GM12878 (cell line): ENCODE results near the gene KREMEN2. TPM values are rescaled to one million over a fixed set of nuclear protein-coding genes. Genes with fewer than 3 reads are reported as not detected.

Experiments
- ATAC-seq: fragments of 200-7000 bp; cut with Tn5 transposase; 3 replicates; pipeline ENCODE4 v1.9.1; 2020; ENCODE audit warnings: mild to moderate bottlenecking, moderate library complexity
- BruUV-seq: library from RNA; stranded (reverse); fragments of 400-500 nt; replicated peaks from 2 replicates; lab custom pipeline; 2021; lab: Mats Ljungman, UMichigan
- CTCF ChIA-PET: fragments of 300-600 bp; sonication (Branson Sonifier 250); formaldehyde crosslinking; extraction: SDS; loops from one replicate; lab custom pipeline; 2021; ENCODE audit warnings: inconsistent platforms; lab: Yijun Ruan, JAX
- POLR2A ChIA-PET: fragments of 350-600 bp; formaldehyde crosslinking; extraction: SDS; loops from one replicate; lab custom pipeline; 2021; ENCODE audit warnings: inconsistent platforms; lab: Charles Lee
- RAD21 ChIA-PET: fragments of 300-600 bp; sonication (Branson Sonifier 250); formaldehyde crosslinking; loops from one replicate; lab custom pipeline; 2023; ENCODE audit warnings: antibody characterized with exemption; ENCODE audit not compliant: unreplicated experiment; lab: Charles Lee
- SMC1A ChIA-PET: fragments of 300-600 bp; sonication (Branson Sonifier 250); formaldehyde crosslinking; loops from one replicate; lab custom pipeline; 2023; ENCODE audit not compliant: unreplicated experiment, uncharacterized antibody; lab: Charles Lee
- DNase-seq: peaks from one replicate; pipeline ENCODE4 v3.0.0-alpha.2; 2011; ENCODE audit warnings: low read depth, low spot score
- FAIRE-seq: peaks from 3 replicates; lab custom pipeline; 2011; peaks lifted over from hg19 to GRCh38; lab: Jason Lieb, UNC
- H2AFZ ChIP-seq: 2 replicates; pipeline ENCODE4 v1.6.0; 2011; ENCODE audit warnings: low read depth, low read length, control low read depth; ENCODE audit not compliant: control insufficient read depth
- H3K27ac ChIP-seq: 2 replicates; pipeline ENCODE4 v1.5.1; 2011; ENCODE audit warnings: control low read depth; ENCODE audit not compliant: control insufficient read depth, insufficient read depth
- H3K27me3 ChIP-seq, 2 experiments: replicated peaks in 1 of 2; 2 replicates each; pipeline versions ENCODE4 v1.6.0 to v1.6.1; 2011; ENCODE audit warnings: low read length in 1 of 2; ENCODE audit not compliant: control insufficient read depth in 2 of 2, insufficient read depth in 2 of 2
- H3K36me3 ChIP-seq, 2 experiments: 2 replicates each; pipeline ENCODE4 v1.5.1; 2011; ENCODE audit warnings: low read length in 1 of 2; ENCODE audit not compliant: control insufficient read depth in 2 of 2, insufficient read depth in 2 of 2
- H3K4me1 ChIP-seq: 2 replicates; pipeline ENCODE4 v1.6.1; 2011; ENCODE audit warnings: mild to moderate bottlenecking, low read length, moderate library complexity, mixed read lengths; ENCODE audit not compliant: control insufficient read depth, insufficient read depth
- H3K4me2 ChIP-seq: 2 replicates; pipeline ENCODE4 v1.6.0; 2011; ENCODE audit warnings: control low read depth; ENCODE audit not compliant: control insufficient read depth, insufficient read depth
- H3K4me3 ChIP-seq: fragments of 200-600 bp; sonication (generic); 2 replicates; pipeline ENCODE4 v1.5.1; 2016
- H3K79me2 ChIP-seq: 2 replicates; pipeline ENCODE4 v1.6.0; 2011; ENCODE audit warnings: low read length; ENCODE audit not compliant: control insufficient read depth, insufficient read depth
- H3K9ac ChIP-seq: 2 replicates; pipeline ENCODE4 v1.8.0; 2011; ENCODE audit warnings: low read length, control low read depth, mixed read lengths; ENCODE audit not compliant: control insufficient read depth, insufficient read depth
- H3K9me3 ChIP-seq: replicated peaks from 3 replicates; pipeline ENCODE4 v1.5.1; 2011; ENCODE audit warnings: mild to moderate bottlenecking, low read length; ENCODE audit not compliant: control insufficient read depth, insufficient read depth
- H4K20me1 ChIP-seq: 2 replicates; pipeline ENCODE4 v1.6.0; 2011; ENCODE audit not compliant: control insufficient read depth, insufficient read depth
- CBFB ChIP-seq: IDR thresholded peaks from 2 replicates; pipeline ENCODE4 v1.6.1; 2016; ENCODE audit warnings: antibody characterized with exemption, low read depth
- EED ChIP-seq: sonication (generic); IDR thresholded peaks from 2 replicates; pipeline ENCODE4 v1.6.1; 2016; ENCODE audit warnings: antibody characterized with exemption, low read depth
- POLR2AphosphoS5 ChIP-seq: IDR thresholded peaks from 2 replicates; pipeline ENCODE4 v1.6.1; 2011; ENCODE audit warnings: mild to moderate bottlenecking, low read length, inconsistent platforms
- SMAD5 ChIP-seq: IDR thresholded peaks from 2 replicates; pipeline ENCODE4 v1.6.1; 2016; ENCODE audit warnings: antibody characterized with exemption, low read depth
- ZNF274 ChIP-seq: IDR thresholded peaks from one replicate; pipeline ENCODE4 v1.8.0; 2011; ENCODE audit not compliant: insufficient read length, insufficient read depth
- WGBS: methylation state at CpG from one replicate; pipeline ENCODE4 v1.1.6; 2016; ENCODE audit warnings: low lambda C conversion rate; ENCODE audit not compliant: insufficient replicate concordance, insufficient coverage; ENCODE audit errors: missing lambda C conversion rate; 5-methylcytosine and 5-hydroxymethylcytosine counted together
- in situ Hi-C: fragments of 300-500 bp; cut with MboI; formaldehyde crosslinking; loops from 9 replicates; pipeline ENCODE4 v1.14.3; 2018; ENCODE audit warnings: mixed read lengths
- intact Hi-C: fragments of 100-400 bp; cut with micrococcal nuclease; formaldehyde crosslinking; loops from one replicate; pipeline ENCODE4 v1.14.2; 2022; ENCODE audit not compliant: unreplicated experiment
- polyA plus RNA-seq, 11 experiments: library from polyadenylated mRNA; depleted of rRNA in 4 of 11; unstranded in 6 of 11; stranded (reverse) in 5 of 11; fragments of >200 nt; fragmentation: Nextera tagmentation in 4 of 11; fragmentation: Illumina TruSeq in 1 of 11; extraction: Ambion mirVana in 4 of 11; extraction: Trizol in 1 of 11; gene quantifications; 1 replicate in 1 of 11; 2 replicates in 10 of 11; pipeline versions ENCODE4 v1.2.1 to v1.2.3, GENCODE V29; 2011 to 2016; ENCODE audit warnings: inconsistent platforms in 2 of 11, missing spikeins in 2 of 11, low read depth in 1 of 11
- total RNA-seq, 4 experiments: library from RNA; depleted of rRNA in 3 of 4; stranded (reverse); fragments of >200 nt in 3 of 4; fragmentation: Illumina TruSeq in 1 of 4; extraction: Trizol in 1 of 4; gene quantifications; 2 replicates each; pipeline versions ENCODE4 v1.2.1 to v1.2.3, GENCODE V29; 2013 to 2021
- TF ChIP-seq, protein P1 (sequence below): fragments of 450-650 bp; IDR thresholded peaks from 2 replicates; pipeline ENCODE4 v1.6.1; 2016; ENCODE audit warnings: mild to moderate bottlenecking, moderate library complexity, borderline replicate concordance
- TF ChIP-seq, protein P2 (sequence below): IDR thresholded peaks from 2 replicates; pipeline ENCODE4 v1.6.1; 2011; ENCODE audit warnings: borderline replicate concordance, low read depth, mild to moderate bottlenecking, moderate library complexity, mixed read lengths, low read length; ENCODE audit not compliant: insufficient read depth; ENCODE audit errors: extremely low read length

Gene KREMEN2
- total and polyA plus RNA-seq, 10 of the 15 experiments (the other 5 are each of a cell fraction or from before 2014, with no cell fraction given): 0.06 to 3.7 (median 0.83) TPM; not detected in 2

DNA sequence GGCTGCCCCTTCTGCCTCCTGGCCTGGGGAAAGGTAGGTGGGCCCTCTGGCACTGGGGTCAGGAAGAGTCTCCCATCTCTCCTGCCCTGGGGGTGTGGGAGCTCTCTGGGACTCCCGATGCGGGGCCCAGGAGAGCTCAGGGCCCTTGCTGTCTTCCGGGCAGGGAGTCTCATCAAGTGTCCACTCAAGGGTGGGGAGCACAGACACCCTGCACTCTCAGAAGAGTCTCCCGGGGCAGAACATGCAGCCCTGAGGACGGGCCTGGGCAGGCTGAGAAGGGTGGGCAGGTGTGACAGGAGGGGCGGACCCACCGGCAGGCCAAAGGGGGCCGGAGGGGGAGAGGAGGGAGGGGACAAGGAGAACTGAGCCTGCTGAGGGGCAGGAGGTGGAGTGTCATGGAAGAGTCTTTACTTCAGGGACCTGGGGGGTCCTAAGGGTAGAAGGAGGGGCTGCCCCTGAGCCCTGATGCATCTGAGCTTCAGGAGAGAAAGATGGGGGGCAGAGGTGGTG lies 24.6 kb downstream of the KREMEN2 start (continued):
- TF ChIP-seq, protein P1, sequence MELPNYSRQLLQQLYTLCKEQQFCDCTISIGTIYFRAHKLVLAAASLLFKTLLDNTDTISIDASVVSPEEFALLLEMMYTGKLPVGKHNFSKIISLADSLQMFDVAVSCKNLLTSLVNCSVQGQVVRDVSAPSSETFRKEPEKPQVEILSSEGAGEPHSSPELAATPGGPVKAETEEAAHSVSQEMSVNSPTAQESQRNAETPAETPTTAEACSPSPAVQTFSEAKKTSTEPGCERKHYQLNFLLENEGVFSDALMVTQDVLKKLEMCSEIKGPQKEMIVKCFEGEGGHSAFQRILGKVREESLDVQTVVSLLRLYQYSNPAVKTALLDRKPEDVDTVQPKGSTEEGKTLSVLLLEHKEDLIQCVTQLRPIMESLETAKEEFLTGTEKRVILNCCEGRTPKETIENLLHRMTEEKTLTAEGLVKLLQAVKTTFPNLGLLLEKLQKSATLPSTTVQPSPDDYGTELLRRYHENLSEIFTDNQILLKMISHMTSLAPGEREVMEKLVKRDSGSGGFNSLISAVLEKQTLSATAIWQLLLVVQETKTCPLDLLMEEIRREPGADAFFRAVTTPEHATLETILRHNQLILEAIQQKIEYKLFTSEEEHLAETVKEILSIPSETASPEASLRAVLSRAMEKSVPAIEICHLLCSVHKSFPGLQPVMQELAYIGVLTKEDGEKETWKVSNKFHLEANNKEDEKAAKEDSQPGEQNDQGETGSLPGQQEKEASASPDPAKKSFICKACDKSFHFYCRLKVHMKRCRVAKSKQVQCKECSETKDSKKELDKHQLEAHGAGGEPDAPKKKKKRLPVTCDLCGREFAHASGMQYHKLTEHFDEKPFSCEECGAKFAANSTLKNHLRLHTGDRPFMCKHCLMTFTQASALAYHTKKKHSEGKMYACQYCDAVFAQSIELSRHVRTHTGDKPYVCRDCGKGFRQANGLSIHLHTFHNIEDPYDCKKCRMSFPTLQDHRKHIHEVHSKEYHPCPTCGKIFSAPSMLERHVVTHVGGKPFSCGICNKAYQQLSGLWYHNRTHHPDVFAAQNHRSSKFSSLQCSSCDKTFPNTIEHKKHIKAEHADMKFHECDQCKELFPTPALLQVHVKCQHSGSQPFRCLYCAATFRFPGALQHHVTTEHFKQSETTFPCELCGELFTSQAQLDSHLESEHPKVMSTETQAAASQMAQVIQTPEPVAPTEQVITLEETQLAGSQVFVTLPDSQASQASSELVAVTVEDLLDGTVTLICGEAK: no peak
- TF ChIP-seq, all 136 proteins: peak for 0

DNA sequence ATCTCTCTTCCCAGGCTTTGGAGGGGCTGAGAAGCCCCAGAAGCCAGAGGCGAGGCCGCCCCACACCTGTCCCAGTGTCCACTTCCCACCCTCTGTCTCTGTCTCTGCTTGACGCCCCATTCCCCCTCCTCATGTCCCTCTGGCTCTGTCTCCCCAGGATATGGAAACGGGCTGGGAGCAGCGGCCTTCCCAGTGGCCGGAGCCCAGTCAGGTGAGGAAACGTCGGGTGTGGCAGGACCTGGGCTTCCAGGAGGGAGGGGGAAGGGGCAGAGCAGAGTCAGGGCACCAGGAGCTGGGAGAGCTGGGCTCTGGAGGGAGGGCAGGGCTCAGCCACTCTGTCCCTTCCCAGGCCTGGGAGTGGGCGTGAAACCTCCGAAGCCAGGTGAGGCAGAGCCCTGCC lies 26.8 kb downstream of the KREMEN2 start:
- DNase-seq (no peak), ATAC-seq (no peak)
- no peak overlapping the region for H2AFZ ChIP-seq
- no peaks in the 10 kb centered on the region for H3K36me3 ChIP-seq
- ChIA-PET CTCF (no interaction called here), SMC1A (interaction anchor here (0.7 kb wide), 1 partner anchor 13 kb away, joined by 3 read pairs; no protein-coding TSS in a partner anchor)
- H3K4me2 ChIP-seq: no peak overlapping the region
- WGBS: 9% methylated on average over 10 of the region's 10 CpGs
- H3K27ac ChIP-seq: no peak overlapping the region
- intact Hi-C loops: no loop called here
- H3K9me3 ChIP-seq: no peaks in the 10 kb centered on the region
- TF ChIP-seq, protein P2, sequence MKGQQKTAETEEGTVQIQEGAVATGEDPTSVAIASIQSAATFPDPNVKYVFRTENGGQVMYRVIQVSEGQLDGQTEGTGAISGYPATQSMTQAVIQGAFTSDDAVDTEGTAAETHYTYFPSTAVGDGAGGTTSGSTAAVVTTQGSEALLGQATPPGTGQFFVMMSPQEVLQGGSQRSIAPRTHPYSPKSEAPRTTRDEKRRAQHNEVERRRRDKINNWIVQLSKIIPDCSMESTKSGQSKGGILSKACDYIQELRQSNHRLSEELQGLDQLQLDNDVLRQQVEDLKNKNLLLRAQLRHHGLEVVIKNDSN: no peak
- no peak for TF ChIP-seq CBFB
- no peak for TF ChIP-seq POLR2AphosphoS5
- TF ChIP-seq ZNF274: no peak
- no peak for TF ChIP-seq EED
- TF ChIP-seq SMAD5: no peak
- TF ChIP-seq, all 136 proteins: peak for 0
- no peaks in the 10 kb centered on the region for H4K20me1 ChIP-seq
- no peak for FAIRE-seq
- H3K4me3 ChIP-seq: no peak overlapping the region
- no peaks in the 10 kb centered on the region for H3K4me1 ChIP-seq
- in situ Hi-C loops: no loop called here
- BruUV-seq: no TSS peak
- ChIA-PET POLR2A (no interaction called here), RAD21 (no interaction called here)
- no peak overlapping the region for H3K9ac ChIP-seq
- H3K27me3 ChIP-seq: peaks cover 2 to 4% of the 10 kb centered on the region in 2 experiments; a peak in 2 of 4 replicates
- no peaks in the 10 kb centered on the region for H3K79me2 ChIP-seq
